NB4 (cell line): ENCODE measurements around the gene WDR35.

Experiments
- POLR2A ChIP-seq: IDR thresholded peaks from 2 replicates; pipeline ENCODE4 v1.6.1; 2011; ENCODE audit warnings: mild to moderate bottlenecking; ENCODE audit not compliant: insufficient read length; ENCODE audit errors: extremely low read depth
- TF ChIP-seq, protein P1 (sequence below): IDR thresholded peaks from one replicate; pipeline ENCODE4 v1.5.1; 2012; ENCODE audit warnings: low read depth, low read length

DNA sequence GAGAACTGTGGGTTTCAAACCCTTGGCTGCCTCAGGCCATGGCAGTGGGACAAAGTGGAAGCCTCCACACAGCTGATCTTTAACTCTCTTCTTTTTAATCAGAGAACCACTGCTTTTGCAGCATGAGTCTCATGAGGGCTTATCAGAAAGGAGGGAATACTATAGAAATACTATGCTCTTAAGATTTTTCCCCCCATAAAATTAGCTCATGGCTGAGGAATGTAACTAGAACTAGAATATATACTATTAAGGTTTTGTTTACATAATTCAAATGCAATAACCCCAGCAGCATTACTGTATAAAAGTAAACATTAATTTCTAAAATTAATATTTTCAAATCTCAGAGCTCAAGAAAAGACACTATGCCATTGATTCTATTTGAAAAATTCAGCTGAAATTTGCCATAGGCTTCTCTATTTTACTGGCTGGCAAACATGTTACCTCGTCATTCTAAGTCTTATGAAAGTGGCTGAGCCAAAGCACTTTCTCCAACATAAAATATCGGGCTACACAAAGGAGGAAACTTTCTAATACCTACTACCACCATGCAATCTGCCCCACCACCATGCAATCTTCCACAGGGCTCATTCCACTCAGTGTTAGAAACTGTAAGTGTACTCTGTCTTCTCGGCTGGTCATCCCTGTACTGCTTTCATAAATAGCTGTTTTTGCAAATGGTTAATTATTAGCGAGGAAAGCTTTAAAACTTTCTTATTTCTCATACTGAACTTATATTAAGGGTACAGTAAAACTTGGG is 42.5 kb downstream of the WDR35 start:
- TF ChIP-seq, protein P1, sequence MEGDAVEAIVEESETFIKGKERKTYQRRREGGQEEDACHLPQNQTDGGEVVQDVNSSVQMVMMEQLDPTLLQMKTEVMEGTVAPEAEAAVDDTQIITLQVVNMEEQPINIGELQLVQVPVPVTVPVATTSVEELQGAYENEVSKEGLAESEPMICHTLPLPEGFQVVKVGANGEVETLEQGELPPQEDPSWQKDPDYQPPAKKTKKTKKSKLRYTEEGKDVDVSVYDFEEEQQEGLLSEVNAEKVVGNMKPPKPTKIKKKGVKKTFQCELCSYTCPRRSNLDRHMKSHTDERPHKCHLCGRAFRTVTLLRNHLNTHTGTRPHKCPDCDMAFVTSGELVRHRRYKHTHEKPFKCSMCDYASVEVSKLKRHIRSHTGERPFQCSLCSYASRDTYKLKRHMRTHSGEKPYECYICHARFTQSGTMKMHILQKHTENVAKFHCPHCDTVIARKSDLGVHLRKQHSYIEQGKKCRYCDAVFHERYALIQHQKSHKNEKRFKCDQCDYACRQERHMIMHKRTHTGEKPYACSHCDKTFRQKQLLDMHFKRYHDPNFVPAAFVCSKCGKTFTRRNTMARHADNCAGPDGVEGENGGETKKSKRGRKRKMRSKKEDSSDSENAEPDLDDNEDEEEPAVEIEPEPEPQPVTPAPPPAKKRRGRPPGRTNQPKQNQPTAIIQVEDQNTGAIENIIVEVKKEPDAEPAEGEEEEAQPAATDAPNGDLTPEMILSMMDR: no peak
- no peak for TF ChIP-seq POLR2A
